HCT116 (cell line): ENCODE results near the gene LZTR1. TPM values are rescaled to one million over a fixed set of nuclear protein-coding genes. Genes with fewer than 3 reads are reported as not detected.
"Not testable (repeated sequence)": the region's sequence is repeated elsewhere in the genome, so short reads cannot be mapped to it uniquely, and the experiment has no call there.

Experiments used
- ATAC-seq: fragments of 200-7000 bp; cut with Tn5 transposase; 2 replicates; pipeline ENCODE4 v1.9.1; 2020; ENCODE audit warnings: mild to moderate bottlenecking, moderate library complexity
- BruUV-seq: library from RNA; stranded (reverse); fragments of 400-500 nt; replicated peaks from 2 replicates; lab custom pipeline; 2021; lab: Mats Ljungman, UMichigan
- CTCF ChIA-PET: fragments of 300-600 bp; sonication (Branson Sonifier 250); formaldehyde crosslinking; loops from one replicate; lab custom pipeline; 2021; ENCODE audit warnings: antibody characterized with exemption; lab: Charles Lee
- POLR2A ChIA-PET: fragments of 300-600, 350-600 bp; sonication (Branson Sonifier 250); formaldehyde crosslinking; loops from one replicate; lab custom pipeline; 2021; ENCODE audit warnings: antibody characterized with exemption; lab: Charles Lee
- RAD21 ChIA-PET, 2 experiments: fragments of 300-600 bp; sonication (Branson Sonifier 250); formaldehyde crosslinking; loops; one replicate each; lab custom pipeline; 2023; ENCODE audit warnings: low total read pairs in 2 of 2; ENCODE audit not compliant: uncharacterized antibody in 2 of 2, unreplicated experiment in 2 of 2, low non-redundant PET in 1 of 2; lab: Charles Lee
- DNase-seq: peaks from one replicate; pipeline ENCODE4 v3.0.0-alpha.2; 2010; ENCODE audit warnings: low read depth, low spot score
- H2AFZ ChIP-seq: fragments of 200-600 bp; shearing (Covaris generic), sonication (generic); 2 replicates; pipeline ENCODE4 v1.6.1; 2017; ENCODE audit warnings: low read depth, mixed run types, mixed read lengths, antibody characterized with exemption, low read length; ENCODE audit not compliant: poor library complexity, severe bottlenecking
- H3K27ac ChIP-seq: 2 replicates; pipeline ENCODE4 v1.5.1; 2012; ENCODE audit warnings: low read depth, low read length
- H3K27me3 ChIP-seq: fragments of 200-600 bp; sonication (generic); 2 replicates; pipeline ENCODE4 v1.6.1; 2016; ENCODE audit warnings: mixed run types, low read length, mixed read lengths; ENCODE audit not compliant: insufficient read depth
- H3K36me3 ChIP-seq, 2 experiments: fragments of 200-500 bp in 1 of 2; fragments of 200-600 bp in 1 of 2; sonication (Bioruptor generic) in 1 of 2; sonication (generic) in 1 of 2; 2 replicates each; pipeline versions ENCODE4 v1.5.1 to v1.6.1; 2014 to 2016; ENCODE audit warnings: low read length in 2 of 2, inconsistent platforms in 1 of 2, mixed read lengths in 1 of 2, mixed run types in 1 of 2; ENCODE audit not compliant: insufficient read depth in 2 of 2, control insufficient read depth in 1 of 2
- H3K4me1 ChIP-seq, 2 experiments: fragments of 200-600 bp in 1 of 2; sonication (generic) in 1 of 2; 2 replicates each; pipeline versions ENCODE4 v1.5.1 to v1.6.1; 2012 to 2017; ENCODE audit warnings: low read length in 2 of 2, inconsistent platforms in 1 of 2, mild to moderate bottlenecking in 1 of 2, mixed read lengths in 1 of 2, mixed run types in 1 of 2, moderate library complexity in 1 of 2; ENCODE audit not compliant: insufficient read depth in 2 of 2, control insufficient read depth in 1 of 2
- H3K4me2 ChIP-seq: fragments of 200-600 bp; sonication (generic); 2 replicates; pipeline ENCODE4 v1.6.1; 2017; ENCODE audit warnings: mixed run types, low read length, mixed read lengths
- H3K4me3 ChIP-seq, 2 experiments: fragments of 200-600 bp in 1 of 2; sonication (generic) in 1 of 2; replicated peaks in 1 of 2; 2 replicates each; pipeline ENCODE4 v1.5.1; 2011 to 2016; ENCODE audit warnings: low read length in 2 of 2, control low read depth in 1 of 2, low read depth in 1 of 2, mild to moderate bottlenecking in 1 of 2, mixed read lengths in 1 of 2, mixed run types in 1 of 2
- H3K79me2 ChIP-seq: fragments of 200-600 bp; sonication (generic); 2 replicates; pipeline ENCODE4 v1.6.1; 2017; ENCODE audit warnings: mild to moderate bottlenecking, mixed run types, low read length, moderate library complexity, mixed read lengths; ENCODE audit not compliant: insufficient read depth
- H3K9ac ChIP-seq: fragments of 200-600 bp; sonication (generic); 2 replicates; pipeline ENCODE4 v1.6.1; 2016; ENCODE audit warnings: low read length, mixed read lengths
- H3K9me2 ChIP-seq: fragments of 200-600 bp; sonication (generic), shearing (Covaris generic); 2 replicates; pipeline ENCODE4 v1.6.1; 2017; ENCODE audit warnings: mixed run types, mild to moderate bottlenecking, moderate library complexity; ENCODE audit not compliant: insufficient read depth
- H3K9me3 ChIP-seq, 2 experiments: fragments of 200-500 bp in 1 of 2; fragments of 200-600 bp in 1 of 2; sonication (Bioruptor generic) in 1 of 2; sonication (generic) in 1 of 2; 2 replicates each; pipeline ENCODE4 v1.6.1; 2014 to 2017; ENCODE audit warnings: low read length in 2 of 2, mixed read lengths in 2 of 2, inconsistent platforms in 1 of 2, low read depth in 1 of 2, mild to moderate bottlenecking in 1 of 2, mixed run types in 1 of 2, moderate library complexity in 1 of 2; ENCODE audit not compliant: control insufficient read depth in 1 of 2, insufficient read depth in 1 of 2
- H4K20me1 ChIP-seq: fragments of 200-600 bp; sonication (generic), shearing (Covaris generic); 2 replicates; pipeline ENCODE4 v1.6.1; 2017; ENCODE audit warnings: mixed run types, mild to moderate bottlenecking, moderate library complexity; ENCODE audit not compliant: insufficient read depth
- CBX3 ChIP-seq: IDR thresholded peaks from 2 replicates; pipeline ENCODE4 v1.6.1; 2012; ENCODE audit warnings: low read depth
- CEBPB ChIP-seq: IDR thresholded peaks from 2 replicates; pipeline ENCODE4 v1.6.1; 2012; ENCODE audit warnings: low read depth
- ELF1 ChIP-seq: IDR thresholded peaks from 2 replicates; pipeline ENCODE4 v1.6.1; 2012; ENCODE audit warnings: low read depth, borderline replicate concordance
- FOSL1 ChIP-seq: IDR thresholded peaks from 2 replicates; pipeline ENCODE4 v1.6.1; 2012; ENCODE audit warnings: low read depth
- JUND ChIP-seq: IDR thresholded peaks from 2 replicates; pipeline ENCODE4 v1.6.1; 2012
- POLR2A ChIP-seq: IDR thresholded peaks from 2 replicates; pipeline ENCODE4 v1.7.0; 2011; ENCODE audit warnings: borderline replicate concordance; ENCODE audit not compliant: insufficient read depth, insufficient read length; ENCODE audit errors: extremely low read depth
- POLR2AphosphoS5 ChIP-seq: IDR thresholded peaks from 2 replicates; pipeline ENCODE4 v1.6.1; 2011; ENCODE audit warnings: mild to moderate bottlenecking, low read depth, low read length, moderate library complexity
- RAD21 ChIP-seq: IDR thresholded peaks from 2 replicates; pipeline ENCODE4 v1.6.1; 2012; ENCODE audit warnings: low read depth, mild to moderate bottlenecking
- REST ChIP-seq: IDR thresholded peaks from 2 replicates; pipeline ENCODE4 v1.6.1; 2012; ENCODE audit warnings: low read depth
- SIN3A ChIP-seq: IDR thresholded peaks from 2 replicates; pipeline ENCODE4 v1.6.1; 2012; ENCODE audit warnings: low read depth
- SP1 ChIP-seq: IDR thresholded peaks from 2 replicates; pipeline ENCODE4 v1.6.1; 2012; ENCODE audit warnings: low read depth
- SRF ChIP-seq: IDR thresholded peaks from 2 replicates; pipeline ENCODE4 v1.6.1; 2012; ENCODE audit warnings: low read depth
- intact Hi-C: fragments of 100-400 bp; cut with micrococcal nuclease; formaldehyde crosslinking; loops from 2 replicates; pipeline ENCODE4 v1.10.0; 2022
- total RNA-seq: library from RNA; stranded (reverse); gene quantifications from one replicate; pipeline ENCODE4 v1.2.1, GENCODE V29; 2021; ENCODE audit not compliant: unreplicated experiment
- TF ChIP-seq, protein P1 (sequence below): IDR thresholded peaks from 2 replicates; pipeline ENCODE4 v1.6.1; 2012
- TF ChIP-seq, protein P2 (sequence below), 3 experiments: fragments of 200-600 bp in 1 of 3; sonication (generic) in 1 of 3; IDR thresholded peaks in 2 of 3; conservative IDR thresholded peaks in 1 of 3; 2 replicates each; pipeline ENCODE4 v1.5.1; 2012 to 2017; ENCODE audit warnings: low read depth in 2 of 3, low read length in 2 of 3, antibody characterized with exemption in 1 of 3, borderline replicate concordance in 1 of 3, control low read depth in 1 of 3, mild to moderate bottlenecking in 1 of 3, mixed read lengths in 1 of 3, mixed run types in 1 of 3, moderate library complexity in 1 of 3; ENCODE audit not compliant: insufficient read depth in 1 of 3
- TF ChIP-seq, protein P3 (sequence below): IDR thresholded peaks from 2 replicates; pipeline ENCODE4 v1.6.1; 2012

The LZTR1 gene
- total RNA-seq, 1 experiment from 2014 or later = 56.5 TPM

DNA sequence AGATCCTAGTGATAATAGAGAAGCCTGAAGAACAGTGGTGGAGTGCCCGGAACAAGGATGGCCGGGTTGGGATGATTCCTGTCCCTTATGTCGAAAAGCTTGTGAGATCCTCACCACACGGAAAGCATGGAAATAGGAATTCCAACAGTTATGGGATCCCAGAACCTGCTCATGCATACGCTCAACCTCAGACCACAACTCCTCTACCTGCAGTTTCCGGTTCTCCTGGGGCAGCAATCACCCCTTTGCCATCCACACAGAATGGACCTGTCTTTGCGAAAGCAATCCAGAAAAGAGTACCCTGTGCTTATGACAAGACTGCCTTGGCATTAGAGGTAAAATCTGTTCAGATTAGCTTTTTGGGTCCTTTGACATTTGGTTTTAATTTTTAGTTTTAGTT is 48.2 kb upstream of the LZTR1 start:
- POLR2A ChIA-PET = no interaction called here
- ATAC-seq (no peak), DNase-seq (no peak)
- RAD21 ChIA-PET = no interaction called here
- intact Hi-C loops = no loop called here
- Histone ChIP-seq H3K36me3 (peaks cover 19 to 27% of the 10 kb centered on the region in 2 experiments; a peak in 3 of 4 replicates), H3K27ac (no peak overlapping the region), H3K27me3 (no peaks in the 10 kb centered on the region), H3K4me2 (no peak overlapping the region), H3K9me2 (no peaks in the 10 kb centered on the region), H3K9ac (no peak overlapping the region), H3K79me2 (peaks cover 99% of the 10 kb centered on the region), H3K9me3 (no peaks in the 10 kb centered on the region), H3K4me3 (no peak overlapping the region), H4K20me1 (peaks cover 45% of the 10 kb centered on the region; the same call in 1 of the 2 replicates), H2AFZ (no peak overlapping the region), H3K4me1 (no peaks in the 10 kb centered on the region; a peak in 1 of 4 replicates)
- BruUV-seq = no TSS peak
- CTCF ChIA-PET = interaction anchor here (1.0 kb wide), 1 partner anchor 17 kb away, joined by 3 read pairs; the partner anchor contains the start of gene CRKL
- TF ChIP-seq RAD21 (no peak), ELF1 (no peak), POLR2AphosphoS5 (no peak), POLR2A (no peak), JUND (no peak), SRF (no peak), CBX3 (no peak), REST (no peak), FOSL1 (no peak), SIN3A (no peak), CEBPB (no peak), SP1 (no peak)
- TF ChIP-seq, protein P1, sequence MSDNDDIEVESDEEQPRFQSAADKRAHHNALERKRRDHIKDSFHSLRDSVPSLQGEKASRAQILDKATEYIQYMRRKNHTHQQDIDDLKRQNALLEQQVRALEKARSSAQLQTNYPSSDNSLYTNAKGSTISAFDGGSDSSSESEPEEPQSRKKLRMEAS = no peak
- TF ChIP-seq, protein P2, sequence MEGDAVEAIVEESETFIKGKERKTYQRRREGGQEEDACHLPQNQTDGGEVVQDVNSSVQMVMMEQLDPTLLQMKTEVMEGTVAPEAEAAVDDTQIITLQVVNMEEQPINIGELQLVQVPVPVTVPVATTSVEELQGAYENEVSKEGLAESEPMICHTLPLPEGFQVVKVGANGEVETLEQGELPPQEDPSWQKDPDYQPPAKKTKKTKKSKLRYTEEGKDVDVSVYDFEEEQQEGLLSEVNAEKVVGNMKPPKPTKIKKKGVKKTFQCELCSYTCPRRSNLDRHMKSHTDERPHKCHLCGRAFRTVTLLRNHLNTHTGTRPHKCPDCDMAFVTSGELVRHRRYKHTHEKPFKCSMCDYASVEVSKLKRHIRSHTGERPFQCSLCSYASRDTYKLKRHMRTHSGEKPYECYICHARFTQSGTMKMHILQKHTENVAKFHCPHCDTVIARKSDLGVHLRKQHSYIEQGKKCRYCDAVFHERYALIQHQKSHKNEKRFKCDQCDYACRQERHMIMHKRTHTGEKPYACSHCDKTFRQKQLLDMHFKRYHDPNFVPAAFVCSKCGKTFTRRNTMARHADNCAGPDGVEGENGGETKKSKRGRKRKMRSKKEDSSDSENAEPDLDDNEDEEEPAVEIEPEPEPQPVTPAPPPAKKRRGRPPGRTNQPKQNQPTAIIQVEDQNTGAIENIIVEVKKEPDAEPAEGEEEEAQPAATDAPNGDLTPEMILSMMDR (IDR thresholded peaks at IDR 0.05 in 2 of 3, conservative IDR thresholded peaks at IDR 0.05 in 1 of 3; ENCODE audit: borderline replicate concordance in 1 of 3, insufficient read depth in 1 of 3, low read depth in 2 of 3, low read length in 2 of 3) = no peak
- TF ChIP-seq, protein P3, sequence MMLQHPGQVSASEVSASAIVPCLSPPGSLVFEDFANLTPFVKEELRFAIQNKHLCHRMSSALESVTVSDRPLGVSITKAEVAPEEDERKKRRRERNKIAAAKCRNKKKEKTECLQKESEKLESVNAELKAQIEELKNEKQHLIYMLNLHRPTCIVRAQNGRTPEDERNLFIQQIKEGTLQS = no peak

GRCh38 chr22:20935049-20935448 is 47.0 kb upstream of the LZTR1 start:
- DNase-seq, H3K9ac ChIP-seq, ATAC-seq, H3K9me2 ChIP-seq, H3K4me1 ChIP-seq, H3K27me3 ChIP-seq, intact Hi-C loops, POLR2A ChIA-PET, RAD21 ChIA-PET, H3K27ac ChIP-seq, H3K9me3 ChIP-seq, CTCF ChIA-PET, H2AFZ ChIP-seq, H3K4me3 ChIP-seq, H3K4me2 ChIP-seq: not testable (repeated sequence)
- Histone ChIP-seq H4K20me1 (peaks cover 41% of the 10 kb centered on the region; the same call in 1 of the 2 replicates), H3K79me2 (peaks cover 100% of the 10 kb centered on the region), H3K36me3 (peaks cover 19 to 27% of the 10 kb centered on the region in 2 experiments; a peak in 3 of 4 replicates)
- BruUV-seq = TSS peak; percentile 14
